Measurements from ENCODE around the gene C2orf68. TPM values are rescaled to one million over a fixed set of nuclear protein-coding genes. Genes with fewer than 3 reads are reported as not detected.

C2orf68 gene
- total and polyA plus RNA-seq, 9 of the 15 experiments (the other 6 are each of a cell fraction or from before 2014, with no cell fraction given), result 22.1 to 50.0 (median 31.8) TPM

DNA sequence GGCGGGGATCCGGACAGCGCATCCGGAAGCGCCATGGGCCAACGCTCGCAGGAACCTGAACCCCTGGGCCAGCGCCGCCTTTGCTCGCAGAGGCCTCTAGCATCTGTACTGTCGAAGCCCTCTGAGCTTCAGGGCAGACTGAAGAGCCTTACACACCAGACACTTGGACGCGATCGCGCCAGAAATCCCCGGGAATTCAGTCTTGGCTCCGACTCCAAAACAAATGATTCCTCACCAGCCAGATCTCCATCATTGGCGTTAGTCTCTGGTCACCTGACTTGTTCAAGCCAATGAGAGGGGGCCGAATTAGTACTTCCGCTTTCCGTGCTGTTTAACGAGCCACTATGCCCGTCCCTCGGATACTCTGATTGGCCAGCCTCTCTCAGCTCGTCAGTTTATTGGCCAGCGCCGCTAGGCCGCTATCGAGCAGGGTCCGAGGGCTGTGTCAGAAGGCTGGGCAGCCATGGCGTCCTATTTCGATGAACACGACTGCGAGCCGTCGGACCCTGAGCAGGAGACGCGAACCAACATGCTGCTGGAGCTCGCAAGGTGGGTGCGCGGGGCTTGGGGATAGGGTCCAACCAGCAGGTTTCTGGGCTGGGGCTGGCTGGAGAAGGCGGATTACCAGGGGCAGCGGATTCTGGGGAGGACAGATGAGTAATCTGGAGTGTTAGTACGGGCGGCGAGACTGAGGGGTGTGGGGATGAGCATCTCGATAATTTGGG, 16.4 kb downstream of the C2orf68 start, which contains the start of gene RNF181:
RNF181 (plus strand) TSS at position 445 of the 725 bp plus-strand sequence; CDS start at position 464, 19 bp downstream.
- ATAC-seq (peak; percentile 98), DNase-seq (ENCODE audit: extremely low read depth in 1 of 4, low spot score in 3 of 4) (peak; percentile 94 to 99 (median 96)), FAIRE-seq (peak; percentile 100)
- intact Hi-C loops (cut with micrococcal nuclease), result no loop called here
- in situ Hi-C loops (cut with MboI), result no loop called here
- no TSS peak for BruUV-seq (replicated peaks)
- POLR2A ChIA-PET, result interaction anchor here (0.5 to 4.4 kb wide), 19 partner anchors 8 to 600 kb away, joined by 3 to 31 read pairs (median 4); partner anchors contain the start of genes C2orf68, ELMOD3, MAT2A and RETSAT
- WGBS (ENCODE audit: insufficient coverage, low coverage, missing lambda C conversion rate), result under 1% methylated on average over 46 of the region's 47 CpGs
- peak within 1 kb of the TSS; percentile 79 to 93 for H3K9ac ChIP-seq (ENCODE audit: insufficient read depth in 1 of 2, low read depth in 2 of 2, low read length in 2 of 2)
- H3K9me3 ChIP-seq (replicated peaks; ENCODE audit: control insufficient read depth, insufficient read depth, low read depth, low read length), result no peaks in the 10 kb centered on the region
- H3K27ac ChIP-seq (ENCODE audit: extremely low read depth, low read depth, low read length), result peak within 1 kb of the TSS; percentile 74
- H3K36me3 ChIP-seq (ENCODE audit: control insufficient read depth, insufficient read depth, low read length), result peaks cover 26% of the 10 kb centered on the region; the same call in 2 of the 3 replicates
- H3K79me2 ChIP-seq (ENCODE audit: control insufficient read depth, insufficient read depth, low read length), result peaks cover 28% of the 10 kb centered on the region
- H3K4me3 ChIP-seq, result peak within 1 kb of the TSS; percentile 62
- no peaks in the 10 kb centered on the region for H3K9me1 ChIP-seq (ENCODE audit: control insufficient read depth, insufficient read depth, low read length)
- H3K4me2 ChIP-seq (ENCODE audit: insufficient read depth, low read length), result peak within 1 kb of the TSS; percentile 86
- H3K4me1 ChIP-seq (replicated peaks in 1 of 2; ENCODE audit: control insufficient read depth in 2 of 2, insufficient read depth in 2 of 2, low read length in 2 of 2), result peaks cover 6 to 29% of the 10 kb centered on the region in 2 experiments
- H4K20me1 ChIP-seq (replicated peaks; ENCODE audit: control insufficient read depth, insufficient read depth, low read length), result no peaks in the 10 kb centered on the region
- H2AFZ ChIP-seq (ENCODE audit: low read depth, low read length), result peak within 1 kb of the TSS; percentile 90
- CTCF ChIA-PET (ENCODE audit: low intra/inter-chr PET ratio), result no interaction called here
- no peaks in the 10 kb centered on the region for H3K27me3 ChIP-seq (ENCODE audit: control insufficient read depth in 2 of 2, insufficient read depth in 2 of 2, low read length in 2 of 2)
- no peak for TF ChIP-seq ZNF143 (CRISPR knock-in tag; IDR thresholded peaks at IDR 0.05)
- TF ChIP-seq NFYB (IDR thresholded peaks at IDR 0.05; ENCODE audit: extremely low read depth, insufficient read length), result peak; percentile 87
- peak; percentile 56 for TF ChIP-seq SP2 (IDR thresholded peaks at IDR 0.05; ENCODE audit: extremely low read depth, low read depth, low read length, poor library complexity, severe bottlenecking)
- TF ChIP-seq, protein P1, sequence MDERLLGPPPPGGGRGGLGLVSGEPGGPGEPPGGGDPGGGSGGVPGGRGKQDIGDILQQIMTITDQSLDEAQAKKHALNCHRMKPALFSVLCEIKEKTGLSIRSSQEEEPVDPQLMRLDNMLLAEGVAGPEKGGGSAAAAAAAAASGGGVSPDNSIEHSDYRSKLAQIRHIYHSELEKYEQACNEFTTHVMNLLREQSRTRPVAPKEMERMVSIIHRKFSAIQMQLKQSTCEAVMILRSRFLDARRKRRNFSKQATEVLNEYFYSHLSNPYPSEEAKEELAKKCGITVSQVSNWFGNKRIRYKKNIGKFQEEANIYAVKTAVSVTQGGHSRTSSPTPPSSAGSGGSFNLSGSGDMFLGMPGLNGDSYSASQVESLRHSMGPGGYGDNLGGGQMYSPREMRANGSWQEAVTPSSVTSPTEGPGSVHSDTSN (CRISPR knock-in tag; IDR thresholded peaks at IDR 0.05; ENCODE audit: low read depth), result no peak
- TF ChIP-seq, protein P1 (tag; conservative IDR thresholded peaks at IDR 0.05; ENCODE audit: low read depth), result no peak
- peak; percentile 57 for TF ChIP-seq REST (IDR thresholded peaks at IDR 0.05; ENCODE audit: borderline replicate concordance)
- 0 out of 2 replicates have a peak, but pooled peaks have one; percentile 20 for TF ChIP-seq REST (CRISPR knock-in tag; IDR thresholded peaks at IDR 0.05; ENCODE audit: low read depth)
- no peak for TF ChIP-seq NR2C2 (CRISPR knock-in tag; IDR thresholded peaks at IDR 0.05)
- TF ChIP-seq NR2C2 (tag; IDR thresholded peaks at IDR 0.05), result peak; percentile 45; the same call in 1 of the 2 replicates
- TF ChIP-seq ZNF23 (CRISPR knock-in tag; IDR thresholded peaks at IDR 0.05), result 0 out of 2 replicates have a peak, but pooled peaks have one; percentile 20
- no peak for TF ChIP-seq ZNF324 (CRISPR knock-in tag; IDR thresholded peaks at IDR 0.05)
